ENCODE results near the gene VDAC2. TPM values are rescaled to one million over a fixed set of nuclear protein-coding genes. Genes with fewer than 3 reads are reported as not detected.
"Not testable (repeated sequence)": the region's sequence is repeated elsewhere in the genome, so short reads cannot be mapped to it uniquely, and the experiment has no call there.

The VDAC2 gene
- total RNA-seq, 4 donors from 2014 or later: 52.1 to 234 (median 149) TPM

GRCh38 chr10:75203724-75204123 is 6.9 kb upstream of the VDAC2 start:
- WGBS, 2 donors (ENCODE audit: low coverage in 1 of 2): 67 to 97% methylated on average over 1 to 5 of the region's 5 CpGs

GRCh38 chr10:75205908-75206307 is 4.7 kb upstream of the VDAC2 start:
- H3K27ac ChIP-seq: no peak overlapping the region
- no peak overlapping the region for H3K4me3 ChIP-seq
- H3K4me1 ChIP-seq: peaks cover 0 to 26% (median 13%) of the 10 kb centered on the region in 4 donors
- H3K36me3 ChIP-seq: no peaks in the 10 kb centered on the region
- DNase-seq: no peak
- WGBS, 2 donors (ENCODE audit: low coverage in 1 of 2): 80 to 87% methylated on average over 1 to 2 of the region's 2 CpGs
- intact Hi-C loops (cut with DNase I; ENCODE audit: low total_unique reads) (no loop called here), in situ Hi-C loops (cut with MboI; ENCODE audit: low pct_ligation_motif_present in 1 of 4, low pct_unique_long_range_greater_than_20kb in 1 of 4, low sequenced_read_pairs in 3 of 4) (no loop called here)
- TF ChIP-seq EP300 (IDR thresholded peaks at IDR 0.05; ENCODE audit: low read depth) (no peak), CTCF (IDR thresholded peaks at IDR 0.05) (no peak), POLR2A (IDR thresholded peaks at IDR 0.05) (no peak), POLR2AphosphoS5 (IDR thresholded peaks at IDR 0.05) (no peak)
- no peaks in the 10 kb centered on the region for H3K27me3 ChIP-seq
- H3K9me3 ChIP-seq: no peaks in the 10 kb centered on the region

More at GRCh38 chr10:75203724-75204123, 6.9 kb upstream of the VDAC2 start:
- intact Hi-C loops (cut with DNase I; ENCODE audit: low total_unique reads) (no loop called here), in situ Hi-C loops (cut with MboI; ENCODE audit: low pct_ligation_motif_present in 1 of 4, low pct_unique_long_range_greater_than_20kb in 1 of 4, low sequenced_read_pairs in 3 of 4) (no loop called here)
- H3K9me3 ChIP-seq: no peaks in the 10 kb centered on the region
- peak overlapping the region in 3 of 4 donors; percentile 69 to 73 (median 70) for H3K27ac ChIP-seq
- DNase-seq: no peak
- TF ChIP-seq POLR2A (IDR thresholded peaks at IDR 0.05) (no peak), POLR2AphosphoS5 (IDR thresholded peaks at IDR 0.05) (no peak), CTCF (IDR thresholded peaks at IDR 0.05) (no peak)
- H3K27me3 ChIP-seq: no peaks in the 10 kb centered on the region
- no peak overlapping the region for H3K4me3 ChIP-seq
- peaks cover 0 to 22% (median 10%) of the 10 kb centered on the region in 4 donors for H3K4me1 ChIP-seq
- no peaks in the 10 kb centered on the region for H3K36me3 ChIP-seq

- intact Hi-C loops (cut with DNase I; ENCODE audit: low total_unique reads); H3K4me3 ChIP-seq; DNase-seq; in situ Hi-C loops (cut with MboI; ENCODE audit: low pct_ligation_motif_present in 1 of 4, low pct_unique_long_range_greater_than_20kb in 1 of 4, low sequenced_read_pairs in 3 of 4); H3K9me3 ChIP-seq; H3K27me3 ChIP-seq; H3K36me3 ChIP-seq; H3K27ac ChIP-seq: not testable (repeated sequence)
- 92% methylated on average over 14 of the region's 14 CpGs; no CpG with 5 or more reads in 1 of the 2 donors for WGBS, 2 donors (ENCODE audit: low coverage in 1 of 2)
- peaks cover 2 to 29% (median 15%) of the 10 kb centered on the region in 4 donors for H3K4me1 ChIP-seq
These were observed 4.0 kb upstream of the VDAC2 start for GRCh38 chr10:75206638-75207037.

GRCh38 chr10:75207079-75207856 is 3.3 kb upstream of the VDAC2 start:
- Histone ChIP-seq H3K9me3 (no peaks in the 10 kb centered on the region), H3K27me3 (no peaks in the 10 kb centered on the region), H3K36me3 (peaks cover 0 to 3% (median under 1%) of the 10 kb centered on the region in 4 donors), H3K4me1 (peaks cover 8 to 32% (median 18%) of the 10 kb centered on the region in 4 donors), H3K4me3 (no peak overlapping the region), H3K27ac (peak overlapping the region in 2 of 4 donors; percentile 96 to 98)
- intact Hi-C loops (cut with DNase I; ENCODE audit: low total_unique reads): no loop called here
- TF ChIP-seq POLR2A (IDR thresholded peaks at IDR 0.05): no peak
- DNase-seq: no peak
- 73 to 75% methylated on average over 9 to 13 of the region's 13 CpGs for WGBS, 2 donors (ENCODE audit: low coverage in 1 of 2)
- in situ Hi-C loops (cut with MboI; ENCODE audit: low pct_ligation_motif_present in 1 of 4, low pct_unique_long_range_greater_than_20kb in 1 of 4, low sequenced_read_pairs in 3 of 4): no loop called here

- TF ChIP-seq EP300 (IDR thresholded peaks at IDR 0.05; ENCODE audit: low read depth): no peak
- no peak for TF ChIP-seq CTCF (IDR thresholded peaks at IDR 0.05)
- TF ChIP-seq POLR2A (IDR thresholded peaks at IDR 0.05): no peak
- TF ChIP-seq POLR2AphosphoS5 (IDR thresholded peaks at IDR 0.05): no peak
- H3K36me3 ChIP-seq: peaks cover 0 to 8% (median 3%) of the 10 kb centered on the region in 4 donors
- H3K4me3 ChIP-seq: no peak overlapping the region
- WGBS, 2 donors (ENCODE audit: low coverage in 1 of 2): 88 to 100% methylated on average over 1 of the region's 1 CpG
- DNase-seq: no peak
- H3K27me3 ChIP-seq: no peaks in the 10 kb centered on the region
- intact Hi-C loops (cut with DNase I; ENCODE audit: low total_unique reads) (no loop called here), in situ Hi-C loops (cut with MboI; ENCODE audit: low pct_ligation_motif_present in 1 of 4, low pct_unique_long_range_greater_than_20kb in 1 of 4, low sequenced_read_pairs in 3 of 4) (no loop called here)
- H3K4me1 ChIP-seq: peaks cover 10 to 32% (median 18%) of the 10 kb centered on the region in 4 donors
- peak overlapping the region in 3 of 4 donors; percentile 52 to 98 (median 96) for H3K27ac ChIP-seq
- no peaks in the 10 kb centered on the region for H3K9me3 ChIP-seq
These were observed 2.8 kb upstream of the VDAC2 start for GRCh38 chr10:75207857-75208144.
